ENCODE data around the gene PLEKHS1. TPM values are rescaled to one million over a fixed set of nuclear protein-coding genes. Genes with fewer than 3 reads are reported as not detected.

PLEKHS1 gene
- total RNA-seq, 1 experiment from 2014 or later, result not detected

DNA sequence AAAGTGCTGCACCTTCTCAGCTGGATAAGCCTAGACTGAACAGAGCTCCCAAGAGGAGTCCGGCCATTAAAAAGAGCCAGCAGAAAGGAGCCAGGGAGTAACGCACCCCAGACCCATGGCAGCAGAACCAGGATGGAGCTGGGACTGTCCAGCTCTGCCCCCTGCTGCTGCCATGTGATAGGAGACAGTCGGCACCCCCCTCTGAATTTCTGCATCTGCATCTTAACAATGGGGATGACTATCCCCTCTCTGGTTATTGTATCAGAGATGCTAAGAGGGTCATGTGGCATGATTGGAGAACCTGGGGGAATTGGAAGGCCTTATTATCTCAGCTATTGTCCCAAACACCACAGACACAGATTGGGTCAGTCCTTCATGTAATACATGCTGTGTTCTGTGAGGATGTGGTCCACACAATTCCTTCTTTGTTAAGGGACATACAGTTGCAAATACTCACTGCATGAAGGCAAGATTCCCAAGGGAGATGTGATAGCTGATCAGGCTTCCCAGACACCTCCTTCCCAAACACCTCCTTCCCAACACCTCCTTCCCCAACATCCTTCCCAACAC, 29.3 kb downstream of the PLEKHS1 start:
- H3K4me1 Mint-ChIP-seq, result peaks cover 10 to 11% of the 10 kb centered on the region in 2 experiments
- no peaks in the 10 kb centered on the region for H3K9me3 ChIP-seq (ENCODE audit: control insufficient read depth, low read depth, low read length)
- no peak overlapping the region for H2BK5ac ChIP-seq (ENCODE audit: insufficient read length, low read length)
- H3K56ac ChIP-seq (ENCODE audit: insufficient read length, low read depth, low read length), result no peak overlapping the region
- no peak overlapping the region for H3K14ac ChIP-seq (ENCODE audit: insufficient read depth, low read length)
- no peak overlapping the region for H3K4ac ChIP-seq (ENCODE audit: low read depth, low read length)
- no peaks in the 10 kb centered on the region for H3K27me3 ChIP-seq (ENCODE audit: insufficient read depth, low read length)
- no peak overlapping the region for H4K8ac ChIP-seq (replicated peaks; ENCODE audit: insufficient read length, low read depth, low read length)
- no peak overlapping the region for H3K27ac ChIP-seq (ENCODE audit: insufficient read length, low read depth, low read length)
- WGBS (ENCODE audit: extremely low coverage, insufficient read length, low lambda C conversion rate), result no CpG with 5 or more reads among the region's 3 CpGs
- H3K9me3 Mint-ChIP-seq, result no peaks in the 10 kb centered on the region
- no peak overlapping the region for H3K18ac ChIP-seq (ENCODE audit: insufficient read length, low read depth, low read length)
- no peak overlapping the region for H4K5ac ChIP-seq (ENCODE audit: insufficient read length, low read depth, low read length)
- H3K23me2 ChIP-seq (ENCODE audit: insufficient read length, low read depth, low read length, poor library complexity, severe bottlenecking), result no peaks in the 10 kb centered on the region
- peaks cover 4% of the 10 kb centered on the region for H3K27me3 Mint-ChIP-seq (ENCODE audit: low read depth)
- no peak overlapping the region for H2BK20ac ChIP-seq (ENCODE audit: low read depth, low read length, poor library complexity, severe bottlenecking)
- H3K36me3 Mint-ChIP-seq (ENCODE audit: insufficient read depth in 1 of 3, low read depth in 3 of 3), result no peaks in the 10 kb centered on the region
- no peak overlapping the region for H3K4me2 ChIP-seq (ENCODE audit: insufficient read depth, insufficient read length, low read length)
- no peak overlapping the region for H3K23ac ChIP-seq (ENCODE audit: insufficient read length, low read depth, low read length)
- H4K20me1 ChIP-seq (ENCODE audit: control insufficient read depth, insufficient read depth, insufficient read length), result no peaks in the 10 kb centered on the region
- TF ChIP-seq, protein P1, sequence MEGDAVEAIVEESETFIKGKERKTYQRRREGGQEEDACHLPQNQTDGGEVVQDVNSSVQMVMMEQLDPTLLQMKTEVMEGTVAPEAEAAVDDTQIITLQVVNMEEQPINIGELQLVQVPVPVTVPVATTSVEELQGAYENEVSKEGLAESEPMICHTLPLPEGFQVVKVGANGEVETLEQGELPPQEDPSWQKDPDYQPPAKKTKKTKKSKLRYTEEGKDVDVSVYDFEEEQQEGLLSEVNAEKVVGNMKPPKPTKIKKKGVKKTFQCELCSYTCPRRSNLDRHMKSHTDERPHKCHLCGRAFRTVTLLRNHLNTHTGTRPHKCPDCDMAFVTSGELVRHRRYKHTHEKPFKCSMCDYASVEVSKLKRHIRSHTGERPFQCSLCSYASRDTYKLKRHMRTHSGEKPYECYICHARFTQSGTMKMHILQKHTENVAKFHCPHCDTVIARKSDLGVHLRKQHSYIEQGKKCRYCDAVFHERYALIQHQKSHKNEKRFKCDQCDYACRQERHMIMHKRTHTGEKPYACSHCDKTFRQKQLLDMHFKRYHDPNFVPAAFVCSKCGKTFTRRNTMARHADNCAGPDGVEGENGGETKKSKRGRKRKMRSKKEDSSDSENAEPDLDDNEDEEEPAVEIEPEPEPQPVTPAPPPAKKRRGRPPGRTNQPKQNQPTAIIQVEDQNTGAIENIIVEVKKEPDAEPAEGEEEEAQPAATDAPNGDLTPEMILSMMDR (conservative IDR thresholded peaks at IDR 0.05), result no peak
- H4K91ac ChIP-seq (ENCODE audit: insufficient read length, low read depth, low read length), result no peak overlapping the region
- H2BK12ac ChIP-seq (ENCODE audit: insufficient read length, low read depth, low read length), result no peak overlapping the region
- H2AFZ ChIP-seq (ENCODE audit: low read length), result no peak overlapping the region
- no peaks in the 10 kb centered on the region for H3K79me2 ChIP-seq (ENCODE audit: insufficient read depth, low read length)
- H3K4me1 ChIP-seq (ENCODE audit: insufficient read depth, low read length), result no peaks in the 10 kb centered on the region
- no peak overlapping the region for H2AK5ac ChIP-seq (ENCODE audit: insufficient read length, low read length)
- no peak overlapping the region for H3K9ac ChIP-seq (ENCODE audit: extremely low read depth, insufficient read length, low read length)
- no peak for DNase-seq
- no peak overlapping the region for H2BK15ac ChIP-seq (ENCODE audit: low read depth, low read length)
- no peak overlapping the region for H2BK120ac ChIP-seq (ENCODE audit: low read depth, low read length, poor library complexity, severe bottlenecking)
- H3K4me3 Mint-ChIP-seq, result no peak overlapping the region
- no peak overlapping the region for H3K27ac Mint-ChIP-seq
- H3K79me1 ChIP-seq (ENCODE audit: insufficient read depth, low read depth, low read length, poor library complexity, severe bottlenecking), result no peaks in the 10 kb centered on the region
- H3T11ph ChIP-seq (ENCODE audit: low read length), result no peak overlapping the region
